Measurements from ENCODE around the gene RASL11B.

DNA sequence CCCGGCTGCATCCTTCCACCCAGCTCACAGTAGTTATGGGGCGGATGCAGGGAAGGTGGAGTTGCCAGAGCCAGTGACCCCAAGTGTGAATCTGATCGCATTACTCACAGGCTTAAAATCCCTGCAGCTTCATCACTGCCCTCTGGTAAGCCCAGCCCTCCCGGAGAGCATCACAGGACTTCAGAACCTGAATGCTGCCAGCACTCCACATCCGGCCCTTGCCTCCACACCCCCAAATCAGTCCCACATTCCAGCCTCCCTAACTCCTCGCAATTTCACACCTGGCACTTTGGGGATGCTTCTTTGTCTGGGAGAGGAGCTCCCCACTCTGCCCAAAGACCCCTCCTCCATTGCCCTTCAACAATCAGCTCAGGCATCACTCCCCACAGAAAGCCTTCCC is 15.6 kb downstream of the RASL11B start:
- TF ChIP-seq POLR2A (IDR thresholded peaks at IDR 0.05; ENCODE audit: extremely low read depth, insufficient read length) (no peak), MYC (IDR thresholded peaks at IDR 0.05; ENCODE audit: low read depth, low read length) (no peak)
- TF ChIP-seq, protein P1, sequence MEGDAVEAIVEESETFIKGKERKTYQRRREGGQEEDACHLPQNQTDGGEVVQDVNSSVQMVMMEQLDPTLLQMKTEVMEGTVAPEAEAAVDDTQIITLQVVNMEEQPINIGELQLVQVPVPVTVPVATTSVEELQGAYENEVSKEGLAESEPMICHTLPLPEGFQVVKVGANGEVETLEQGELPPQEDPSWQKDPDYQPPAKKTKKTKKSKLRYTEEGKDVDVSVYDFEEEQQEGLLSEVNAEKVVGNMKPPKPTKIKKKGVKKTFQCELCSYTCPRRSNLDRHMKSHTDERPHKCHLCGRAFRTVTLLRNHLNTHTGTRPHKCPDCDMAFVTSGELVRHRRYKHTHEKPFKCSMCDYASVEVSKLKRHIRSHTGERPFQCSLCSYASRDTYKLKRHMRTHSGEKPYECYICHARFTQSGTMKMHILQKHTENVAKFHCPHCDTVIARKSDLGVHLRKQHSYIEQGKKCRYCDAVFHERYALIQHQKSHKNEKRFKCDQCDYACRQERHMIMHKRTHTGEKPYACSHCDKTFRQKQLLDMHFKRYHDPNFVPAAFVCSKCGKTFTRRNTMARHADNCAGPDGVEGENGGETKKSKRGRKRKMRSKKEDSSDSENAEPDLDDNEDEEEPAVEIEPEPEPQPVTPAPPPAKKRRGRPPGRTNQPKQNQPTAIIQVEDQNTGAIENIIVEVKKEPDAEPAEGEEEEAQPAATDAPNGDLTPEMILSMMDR (IDR thresholded peaks at IDR 0.05; ENCODE audit: low read depth, low read length), result no peak
- TF ChIP-seq, protein P2, sequence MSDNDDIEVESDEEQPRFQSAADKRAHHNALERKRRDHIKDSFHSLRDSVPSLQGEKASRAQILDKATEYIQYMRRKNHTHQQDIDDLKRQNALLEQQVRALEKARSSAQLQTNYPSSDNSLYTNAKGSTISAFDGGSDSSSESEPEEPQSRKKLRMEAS (IDR thresholded peaks at IDR 0.05; ENCODE audit: low read depth, low read length), result no peak
